Memory B cell (primary cell): Measurements from ENCODE around the gene GOLGA1.
"Not testable (repeated sequence)": the region's sequence is repeated elsewhere in the genome, so short reads cannot be mapped to it uniquely, and the experiment has no call there.

ENCODE experiments used
- ATAC-seq: fragments of 150-1000 bp; cut with Tn5 transposase; 2 replicates; pipeline ENCODE4 v1.10.0; 2021; ENCODE audit warnings: low read depth, mild to moderate bottlenecking, moderate library complexity
- DNase-seq, 2 donors: peaks; one replicate each; pipeline ENCODE4 v3.0.0; 2022; ENCODE audit warnings: low spot score in 2 of 2
- H3K27ac Mint-ChIP-seq: one replicate; pipeline ENCODE4 v1.8.0; 2022; ENCODE audit warnings: mild to moderate bottlenecking, moderate library complexity, mixed read lengths
- H3K27me3 Mint-ChIP-seq: one replicate; pipeline ENCODE4 v1.8.0; 2022; ENCODE audit warnings: mixed read lengths
- H3K36me3 Mint-ChIP-seq: one replicate; pipeline ENCODE4 v1.8.0; 2022; ENCODE audit warnings: mild to moderate bottlenecking, mixed read lengths
- H3K4me1 Mint-ChIP-seq: one replicate; pipeline ENCODE4 v1.8.0; 2022; ENCODE audit warnings: mixed read lengths
- H3K4me3 Mint-ChIP-seq: one replicate; pipeline ENCODE4 v1.8.0; 2022; ENCODE audit warnings: mild to moderate bottlenecking, moderate library complexity, mixed read lengths
- H3K9me3 Mint-ChIP-seq: one replicate; pipeline ENCODE4 v1.8.0; 2022; ENCODE audit warnings: mixed read lengths

The GOLGA1 gene

DNA sequence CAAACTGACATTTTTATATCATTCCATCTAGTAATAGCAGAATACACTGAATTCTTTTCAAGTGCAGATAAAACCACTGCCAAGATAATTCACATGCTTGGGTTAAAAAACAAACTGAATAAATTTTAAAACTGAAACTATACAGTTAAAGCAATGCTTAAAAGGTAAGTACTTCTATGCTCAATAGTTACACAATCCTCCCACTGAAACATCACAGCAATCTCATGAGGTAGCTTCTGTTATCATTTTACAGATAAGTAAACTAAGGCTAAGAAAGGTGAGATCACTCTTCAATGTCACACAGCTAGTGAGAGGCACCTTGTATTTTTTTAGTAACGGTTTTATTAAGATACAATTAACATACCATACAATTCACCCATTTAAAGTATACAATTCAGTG, 13.4 kb upstream of the GOLGA1 start:
- H3K4me3 Mint-ChIP-seq: no peak overlapping the region

DNA sequence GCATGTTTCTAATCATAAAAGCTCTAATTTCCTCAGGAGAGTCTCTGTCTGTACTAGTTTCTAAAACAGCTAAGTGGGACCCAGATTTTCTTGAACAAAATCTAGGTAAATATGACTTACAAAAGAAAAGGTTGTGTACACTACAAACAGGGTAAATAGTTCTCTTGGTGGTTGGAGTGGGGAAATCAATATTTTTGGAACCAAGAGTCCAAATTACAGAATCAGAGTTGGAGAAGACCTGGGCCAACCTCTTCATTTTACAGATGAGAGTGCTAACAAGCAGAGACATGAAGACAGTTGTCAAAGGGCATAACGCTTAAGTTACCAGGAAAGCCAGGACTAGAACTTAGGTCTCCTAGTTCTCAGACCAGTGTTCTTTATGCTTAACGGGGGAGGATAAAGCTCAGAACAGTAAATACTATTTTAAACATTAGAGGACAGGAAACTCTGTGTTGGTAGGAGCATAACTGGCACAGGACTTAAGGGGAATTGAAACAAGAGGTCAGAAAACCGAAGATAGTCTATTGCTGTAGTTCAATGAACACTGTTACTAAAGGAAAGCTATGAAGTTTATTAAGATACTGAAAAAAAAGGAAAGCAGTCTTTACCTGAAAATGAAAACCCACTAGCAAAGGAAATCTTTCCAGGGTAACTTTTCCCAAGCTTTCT, 9.3 kb upstream of the GOLGA1 start:
- DNase-seq (no peak), ATAC-seq (peak; percentile 61)
- Mint-ChIP-seq H3K4me1 (peaks cover 8% of the 10 kb centered on the region), H3K4me3 (no peak overlapping the region), H3K27ac (peak overlapping the region; percentile 64), H3K9me3 (no peaks in the 10 kb centered on the region), H3K27me3 (no peaks in the 10 kb centered on the region), H3K36me3 (peaks cover 4% of the 10 kb centered on the region)

More for the DNA sequence above, 13.4 kb upstream of the GOLGA1 start:
- Mint-ChIP-seq H3K27ac (no peak overlapping the region), H3K4me1 (peaks cover 8% of the 10 kb centered on the region), H3K27me3 (no peaks in the 10 kb centered on the region), H3K36me3 (peaks cover 4% of the 10 kb centered on the region), H3K9me3 (no peaks in the 10 kb centered on the region)
- ATAC-seq (no peak), DNase-seq (no peak)

DNA sequence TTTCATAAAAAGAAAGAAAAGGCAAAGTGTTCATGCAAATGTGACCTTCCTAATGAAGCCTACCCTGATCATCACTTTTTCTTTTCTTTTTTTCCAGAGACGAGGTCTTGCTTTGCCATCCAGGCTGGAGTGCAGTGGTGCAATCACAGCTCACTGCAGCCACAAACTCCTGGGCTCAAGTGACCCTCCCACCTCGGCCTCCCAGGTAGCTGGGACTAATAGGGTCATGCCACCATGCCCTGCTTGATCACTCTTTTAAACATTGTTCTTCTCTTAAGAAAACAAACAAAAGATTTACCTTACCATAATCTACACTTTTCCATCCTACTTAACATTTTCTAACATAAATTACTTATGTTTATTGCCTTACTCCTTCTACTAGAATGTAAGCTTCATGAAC, 8.5 kb upstream of the GOLGA1 start:
- H3K4me1 Mint-ChIP-seq: peaks cover 8% of the 10 kb centered on the region
- no peak overlapping the region for H3K4me3 Mint-ChIP-seq
- H3K9me3 Mint-ChIP-seq: no peaks in the 10 kb centered on the region
- ATAC-seq (no peak), DNase-seq (no peak)
- peaks cover 4% of the 10 kb centered on the region for H3K36me3 Mint-ChIP-seq
- H3K27me3 Mint-ChIP-seq: no peaks in the 10 kb centered on the region
- no peak overlapping the region for H3K27ac Mint-ChIP-seq

DNA sequence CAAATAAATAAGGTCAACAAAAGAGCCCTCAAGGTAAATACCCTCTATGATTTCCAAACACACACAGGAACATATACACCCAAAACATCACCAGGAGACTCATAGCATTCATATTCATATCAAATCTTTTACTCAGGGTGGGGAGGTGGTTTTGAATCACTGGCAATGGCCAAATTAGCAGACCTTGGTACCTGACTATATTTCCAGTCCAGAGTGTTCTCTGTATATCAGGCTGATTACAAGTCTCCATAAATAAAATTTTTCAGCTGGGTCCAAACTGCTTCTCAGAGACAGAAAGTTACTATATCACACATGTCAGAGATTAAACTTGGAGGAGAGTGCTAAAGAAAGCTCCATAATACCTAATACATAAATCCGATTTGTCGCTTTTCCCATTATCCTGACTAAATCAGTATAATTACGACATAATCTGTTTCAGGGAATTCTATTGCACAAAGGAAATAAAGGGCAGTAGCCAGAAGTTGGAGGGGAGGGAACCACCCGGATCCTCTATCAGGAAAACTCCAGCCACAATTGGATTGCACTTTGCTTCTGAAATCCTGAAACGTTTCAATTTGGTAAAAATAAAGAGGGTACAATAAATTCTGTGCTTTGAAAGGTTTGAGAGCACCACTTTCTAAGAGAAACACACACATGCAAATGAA, 7.0 kb upstream of the GOLGA1 start:
- H3K27me3 Mint-ChIP-seq: no peaks in the 10 kb centered on the region
- peaks cover 4% of the 10 kb centered on the region for H3K36me3 Mint-ChIP-seq
- H3K27ac Mint-ChIP-seq: no peak overlapping the region
- ATAC-seq (no peak), DNase-seq (no peak)
- no peaks in the 10 kb centered on the region for H3K9me3 Mint-ChIP-seq
- H3K4me3 Mint-ChIP-seq: no peak overlapping the region
- peaks cover 8% of the 10 kb centered on the region for H3K4me1 Mint-ChIP-seq

DNA sequence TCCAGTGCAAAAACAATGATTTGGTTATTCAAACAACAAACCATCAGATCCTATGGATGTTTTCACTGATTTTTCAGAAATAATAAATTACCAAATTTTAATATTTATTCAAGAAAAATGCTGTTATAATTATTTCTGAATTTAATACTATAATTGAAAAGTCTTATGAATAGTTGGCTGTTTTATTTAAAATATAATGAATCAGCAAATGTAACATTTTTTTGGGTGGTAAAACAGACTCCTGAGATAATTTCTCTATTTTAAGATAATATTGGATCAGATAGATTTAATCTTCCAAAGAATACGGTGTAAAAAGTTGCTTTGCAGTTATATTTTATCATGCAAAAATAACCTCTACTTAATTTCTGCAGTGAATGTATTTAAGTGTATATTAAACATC, 5.3 kb upstream of the GOLGA1 start:
- ATAC-seq (no peak), DNase-seq (no peak)
- no peaks in the 10 kb centered on the region for H3K27me3 Mint-ChIP-seq
- H3K9me3 Mint-ChIP-seq: no peaks in the 10 kb centered on the region
- H3K4me1 Mint-ChIP-seq: peaks cover 13% of the 10 kb centered on the region
- no peak overlapping the region for H3K27ac Mint-ChIP-seq
- no peak overlapping the region for H3K4me3 Mint-ChIP-seq
- no peaks in the 10 kb centered on the region for H3K36me3 Mint-ChIP-seq

DNA sequence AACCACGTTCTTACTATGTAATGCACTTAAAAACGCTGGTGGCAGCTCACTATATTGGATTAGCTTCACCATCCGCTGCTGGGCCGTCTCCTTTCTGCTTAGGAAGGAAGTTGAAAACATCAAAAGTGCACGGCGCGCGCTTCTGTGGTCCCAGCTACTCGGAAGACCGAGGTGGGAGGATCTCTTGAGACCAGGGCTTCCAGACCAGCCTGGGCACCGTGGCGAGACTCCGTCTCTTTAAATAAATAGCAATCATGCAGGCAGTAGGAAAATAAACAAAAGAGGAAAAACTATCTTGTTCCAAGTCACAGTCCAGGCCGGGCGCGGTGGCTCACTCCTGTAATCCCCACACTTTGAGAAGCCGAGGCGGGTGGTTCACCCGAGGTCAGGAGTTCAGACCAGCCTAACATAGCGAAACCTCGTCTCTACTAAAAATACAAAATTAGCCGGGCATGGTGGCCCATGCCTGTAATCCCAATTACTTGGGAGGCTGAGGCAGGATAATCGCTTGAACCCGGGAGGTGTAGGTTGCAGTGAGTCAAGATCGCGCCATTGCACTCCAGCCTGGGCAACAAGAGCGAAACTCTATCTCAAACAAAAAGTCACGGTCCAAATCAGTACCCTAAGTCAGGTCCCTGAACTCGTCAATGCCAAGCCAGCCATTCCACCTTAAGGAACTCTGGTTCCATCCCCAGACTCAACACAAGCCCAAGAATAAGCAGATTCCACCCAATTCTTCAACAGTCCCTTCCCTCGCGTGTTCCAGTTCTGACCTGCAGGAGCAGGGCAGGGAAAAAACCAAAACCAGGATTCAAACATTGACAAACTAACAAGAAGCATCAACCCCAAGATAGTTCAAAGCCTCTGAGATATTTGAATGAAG, 1.0 kb upstream of the GOLGA1 start:
- peak; percentile 25 for ATAC-seq
- DNase-seq: no peak
- peak overlapping the region; percentile 93 for H3K4me3 Mint-ChIP-seq
- peaks cover 3% of the 10 kb centered on the region for H3K36me3 Mint-ChIP-seq
- H3K27ac Mint-ChIP-seq: peak overlapping the region; percentile 91
- H3K9me3 Mint-ChIP-seq: no peaks in the 10 kb centered on the region
- peaks cover 12% of the 10 kb centered on the region for H3K4me1 Mint-ChIP-seq
- H3K27me3 Mint-ChIP-seq: no peaks in the 10 kb centered on the region

DNA sequence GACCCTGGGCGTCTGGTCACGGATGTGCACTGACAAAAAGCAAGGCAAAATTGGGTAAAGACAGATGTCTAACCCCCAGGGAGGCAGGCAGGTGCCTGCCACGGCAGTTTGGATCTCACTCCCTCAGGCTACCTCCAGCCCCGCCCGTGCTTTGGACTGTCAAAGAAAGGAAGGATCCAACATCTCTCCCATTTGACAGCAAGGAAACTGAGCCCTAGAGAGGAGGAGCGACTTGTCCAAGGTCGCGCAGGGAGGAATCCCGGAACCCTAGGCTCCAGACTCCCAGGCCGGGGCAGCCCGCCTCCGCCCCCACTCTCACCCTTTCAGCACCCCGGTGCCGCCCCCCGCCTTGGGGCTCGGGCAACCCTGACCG, 376 bp downstream of the GOLGA1 start:
- peaks cover 7% of the 10 kb centered on the region for H3K36me3 Mint-ChIP-seq
- H3K4me1 Mint-ChIP-seq: peaks cover 12% of the 10 kb centered on the region
- DNase-seq (no peak), ATAC-seq (peak; percentile 16)
- no peaks in the 10 kb centered on the region for H3K27me3 Mint-ChIP-seq
- no peaks in the 10 kb centered on the region for H3K9me3 Mint-ChIP-seq
- H3K27ac Mint-ChIP-seq: peak overlapping the region; percentile 91
- peak overlapping the region; percentile 93 for H3K4me3 Mint-ChIP-seq

DNA sequence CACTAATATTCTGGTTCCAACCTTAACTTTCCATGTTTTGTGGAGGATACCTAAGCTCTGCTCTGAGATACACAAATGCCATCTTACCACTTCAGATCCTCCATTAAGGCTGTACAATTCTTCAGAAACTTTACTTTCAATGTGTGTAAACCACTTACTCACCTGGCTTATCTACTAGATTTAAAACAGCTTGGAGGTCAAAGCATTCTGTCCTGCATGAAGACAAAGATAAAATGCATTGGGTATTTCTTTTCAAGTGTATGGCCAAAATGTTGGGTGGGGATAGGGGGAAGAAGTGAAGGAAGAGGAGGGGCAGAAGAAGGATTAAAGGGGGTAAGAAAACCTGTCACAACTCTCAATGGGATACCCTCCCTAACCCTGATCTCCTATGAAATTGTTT, 939 bp downstream of the GOLGA1 start:
- Mint-ChIP-seq H3K27me3 (no peaks in the 10 kb centered on the region), H3K36me3 (peaks cover 7% of the 10 kb centered on the region), H3K27ac (peak overlapping the region; percentile 91), H3K4me1 (peaks cover 12% of the 10 kb centered on the region), H3K4me3 (peak overlapping the region; percentile 93), H3K9me3 (no peaks in the 10 kb centered on the region)
- DNase-seq: no peak
- ATAC-seq: no peak

DNA sequence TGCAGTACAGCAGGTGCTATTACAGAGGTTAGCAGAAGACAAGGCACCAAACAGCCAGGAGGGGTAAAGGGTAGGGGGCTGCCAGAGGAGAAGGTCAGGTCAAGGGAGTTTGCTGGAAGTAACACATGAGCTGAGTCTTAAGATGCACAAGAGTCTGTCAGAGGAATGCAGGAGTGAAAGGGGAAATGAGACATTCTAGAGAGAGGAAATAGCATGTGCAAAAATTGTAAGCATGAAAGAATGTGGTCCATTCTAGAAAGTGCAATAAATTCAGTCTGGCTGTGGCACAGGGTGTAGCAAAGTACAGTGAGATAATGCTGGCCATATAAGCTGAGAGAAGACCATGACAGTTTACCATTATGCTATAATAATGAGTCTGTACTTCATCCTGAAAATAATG, 6.6 kb downstream of the GOLGA1 start:
- DNase-seq: peak in 1 of 2 donors; percentile 20
- Mint-ChIP-seq H3K27me3 (no peaks in the 10 kb centered on the region), H3K9me3 (no peaks in the 10 kb centered on the region), H3K27ac (peak overlapping the region; percentile 39), H3K4me3 (peak overlapping the region; percentile 0), H3K4me1 (peaks cover 10% of the 10 kb centered on the region), H3K36me3 (peaks cover 11% of the 10 kb centered on the region)
- ATAC-seq: peak; percentile 99

DNA sequence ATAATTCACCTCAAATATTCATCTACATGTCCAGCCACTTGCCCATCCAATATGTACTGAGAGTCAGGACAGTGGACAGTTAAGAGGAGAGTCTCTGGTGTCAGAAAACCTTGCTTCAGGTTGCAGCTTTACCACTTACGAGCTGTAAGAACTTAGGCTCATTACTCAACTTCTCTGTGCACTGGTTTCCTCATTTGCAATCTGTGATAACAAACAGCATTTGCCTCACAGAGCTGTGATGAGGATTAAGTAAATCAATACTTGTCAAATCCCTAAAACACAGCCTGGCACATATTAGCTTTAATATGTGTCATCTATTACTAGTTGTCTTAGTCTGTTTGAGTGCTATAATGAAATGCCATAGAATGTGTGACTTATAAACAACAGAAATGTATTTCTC, 8.6 kb downstream of the GOLGA1 start:
- no peak overlapping the region for H3K4me3 Mint-ChIP-seq
- DNase-seq (no peak), ATAC-seq (no peak)
- no peaks in the 10 kb centered on the region for H3K9me3 Mint-ChIP-seq
- H3K36me3 Mint-ChIP-seq: peaks cover 13% of the 10 kb centered on the region
- H3K4me1 Mint-ChIP-seq: peaks cover 10% of the 10 kb centered on the region
- no peak overlapping the region for H3K27ac Mint-ChIP-seq
- H3K27me3 Mint-ChIP-seq: no peaks in the 10 kb centered on the region

DNA sequence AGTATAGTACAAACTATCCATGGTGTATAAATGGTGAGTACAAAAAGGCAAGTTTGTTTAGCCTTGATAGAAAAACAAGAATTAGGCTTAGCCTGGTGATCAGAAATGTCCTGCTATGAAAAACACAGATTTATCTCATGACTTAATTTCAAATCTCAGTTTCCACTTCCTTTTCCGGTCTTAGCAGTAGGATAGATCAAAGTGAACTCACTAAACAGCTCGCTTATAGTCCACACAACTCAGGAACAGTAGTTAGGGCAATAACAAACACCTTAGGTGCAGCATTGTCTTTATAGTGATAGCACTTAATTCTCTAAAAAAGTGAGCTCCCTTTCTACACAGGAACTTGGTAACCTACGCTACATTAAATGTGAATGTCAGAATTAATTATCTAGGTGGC, 11.4 kb downstream of the GOLGA1 start:
- no peak for DNase-seq
- Mint-ChIP-seq H3K36me3 (peaks cover 16% of the 10 kb centered on the region), H3K27ac (no peak overlapping the region), H3K27me3 (no peaks in the 10 kb centered on the region), H3K9me3 (no peaks in the 10 kb centered on the region), H3K4me1 (peaks cover 8% of the 10 kb centered on the region), H3K4me3 (no peak overlapping the region)
- no peak for ATAC-seq

DNA sequence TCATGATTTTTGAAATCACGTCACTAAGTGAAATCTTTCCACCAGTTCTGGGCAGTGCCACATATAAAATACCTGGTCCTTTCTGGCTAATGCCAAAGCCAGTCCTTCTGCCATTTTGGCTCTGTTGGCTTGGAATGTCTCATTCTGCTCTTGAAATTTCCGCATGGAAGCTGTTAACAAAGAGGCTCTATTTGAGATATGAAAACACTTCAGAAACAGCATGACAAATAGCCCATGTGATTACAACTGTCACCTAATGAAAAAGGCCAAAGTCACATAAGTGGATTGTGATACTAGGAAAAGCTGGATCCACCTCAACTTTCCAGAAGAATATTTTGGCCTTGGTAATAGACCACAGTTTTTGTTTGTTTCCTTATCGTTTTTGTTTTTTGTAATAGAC, 12.8 kb downstream of the GOLGA1 start:
- H3K36me3 Mint-ChIP-seq: peaks cover 15% of the 10 kb centered on the region
- H3K9me3 Mint-ChIP-seq: no peaks in the 10 kb centered on the region
- H3K4me3 Mint-ChIP-seq: no peak overlapping the region
- H3K27ac Mint-ChIP-seq: no peak overlapping the region
- H3K4me1 Mint-ChIP-seq: no peaks in the 10 kb centered on the region
- H3K27me3 Mint-ChIP-seq: no peaks in the 10 kb centered on the region
- no peak for ATAC-seq
- no peak for DNase-seq

DNA sequence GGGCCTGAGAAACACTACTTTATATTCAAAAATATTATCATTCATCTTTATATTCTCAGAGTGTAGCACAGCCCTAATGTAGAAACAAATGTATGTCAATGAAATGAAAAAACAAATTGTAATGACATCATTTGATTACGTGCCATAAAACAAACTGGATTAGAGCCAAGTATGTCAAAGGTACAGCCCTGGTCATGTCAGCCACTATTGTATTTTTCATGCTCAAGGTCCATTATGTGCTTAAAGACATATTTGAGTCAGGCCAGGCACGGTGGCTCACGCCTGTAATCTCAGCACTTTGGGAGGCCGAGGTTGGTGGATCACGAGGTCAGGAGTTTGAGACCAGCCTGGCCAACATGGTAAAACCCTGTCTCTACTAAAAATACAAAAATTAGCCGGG, 20.5 kb downstream of the GOLGA1 start:
- not testable (repeated sequence) for H3K4me3 Mint-ChIP-seq, H3K27me3 Mint-ChIP-seq, H3K4me1 Mint-ChIP-seq, ATAC-seq, H3K27ac Mint-ChIP-seq, H3K9me3 Mint-ChIP-seq, DNase-seq
- peaks cover 13% of the 10 kb centered on the region for H3K36me3 Mint-ChIP-seq

DNA sequence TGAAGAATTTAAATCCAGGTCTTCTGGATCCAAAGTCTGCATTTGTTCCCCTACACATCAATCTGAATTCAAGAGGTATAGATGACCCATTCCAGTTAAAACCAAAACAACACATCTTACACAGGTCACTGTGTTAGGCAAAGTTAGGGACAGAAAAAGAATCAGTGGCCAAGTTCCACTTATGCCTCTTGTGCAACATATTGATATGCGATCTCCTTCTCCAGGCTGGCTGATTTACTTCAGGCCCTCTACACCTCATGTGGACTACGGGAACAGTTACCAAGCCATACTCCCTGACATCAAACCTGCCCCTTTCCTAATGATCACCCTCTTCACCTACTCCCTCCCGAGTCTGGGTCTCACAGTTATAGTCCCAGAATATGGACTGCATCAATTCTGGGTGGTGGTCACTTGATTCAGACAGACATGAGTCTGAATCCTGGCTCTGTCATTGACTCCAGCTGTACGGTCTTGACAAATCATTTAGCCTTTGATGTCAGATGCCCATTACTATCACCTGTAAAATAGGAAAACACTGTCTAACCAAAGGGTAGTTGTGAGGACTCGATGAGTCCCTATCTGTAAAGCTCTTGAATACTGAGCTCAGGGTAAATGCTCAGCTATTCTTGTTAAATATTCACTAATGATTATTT, 26.0 kb downstream of the GOLGA1 start:
- no peak for DNase-seq
- no peaks in the 10 kb centered on the region for H3K4me1 Mint-ChIP-seq
- ATAC-seq: no peak
- no peaks in the 10 kb centered on the region for H3K9me3 Mint-ChIP-seq
- no peak overlapping the region for H3K27ac Mint-ChIP-seq
- H3K4me3 Mint-ChIP-seq: no peak overlapping the region
- no peaks in the 10 kb centered on the region for H3K27me3 Mint-ChIP-seq
- H3K36me3 Mint-ChIP-seq: peaks cover 30% of the 10 kb centered on the region
